PFSK-1 (cell line): ENCODE measurements around the gene HDAC4.

Experiments
- FOXP2 ChIP-seq: optimal IDR thresholded peaks from 2 replicates; pipeline ENCODE3; 2011; ENCODE audit warnings: borderline replicate concordance, control low read depth, inconsistent platforms; ENCODE audit not compliant: insufficient read depth; ENCODE audit errors: extremely low read length, extremely low read depth
- POLR2AphosphoS5 ChIP-seq: IDR thresholded peaks from 2 replicates; pipeline ENCODE4 v1.6.1; 2012; ENCODE audit warnings: low read depth, mild to moderate bottlenecking, control low read depth, low read length, moderate library complexity
- REST ChIP-seq, 2 experiments: IDR thresholded peaks; 2 replicates each; pipeline versions ENCODE4 v1.6.1 to v1.8.0; 2011 to 2012; ENCODE audit warnings: low read depth in 2 of 2, low read length in 2 of 2, control low read depth in 1 of 2, inconsistent platforms in 1 of 2, mild to moderate bottlenecking in 1 of 2, moderate library complexity in 1 of 2; ENCODE audit not compliant: insufficient read depth in 1 of 2
- SIN3A ChIP-seq: IDR thresholded peaks from 2 replicates; pipeline ENCODE4 v1.6.1; 2012; ENCODE audit warnings: mild to moderate bottlenecking, low read length, moderate library complexity, borderline replicate concordance; ENCODE audit not compliant: insufficient read depth
- TAF1 ChIP-seq: IDR thresholded peaks from 2 replicates; pipeline ENCODE4 v1.6.1; 2012; ENCODE audit warnings: low read length, control low read depth, borderline replicate concordance; ENCODE audit not compliant: insufficient read depth

Gene HDAC4

DNA sequence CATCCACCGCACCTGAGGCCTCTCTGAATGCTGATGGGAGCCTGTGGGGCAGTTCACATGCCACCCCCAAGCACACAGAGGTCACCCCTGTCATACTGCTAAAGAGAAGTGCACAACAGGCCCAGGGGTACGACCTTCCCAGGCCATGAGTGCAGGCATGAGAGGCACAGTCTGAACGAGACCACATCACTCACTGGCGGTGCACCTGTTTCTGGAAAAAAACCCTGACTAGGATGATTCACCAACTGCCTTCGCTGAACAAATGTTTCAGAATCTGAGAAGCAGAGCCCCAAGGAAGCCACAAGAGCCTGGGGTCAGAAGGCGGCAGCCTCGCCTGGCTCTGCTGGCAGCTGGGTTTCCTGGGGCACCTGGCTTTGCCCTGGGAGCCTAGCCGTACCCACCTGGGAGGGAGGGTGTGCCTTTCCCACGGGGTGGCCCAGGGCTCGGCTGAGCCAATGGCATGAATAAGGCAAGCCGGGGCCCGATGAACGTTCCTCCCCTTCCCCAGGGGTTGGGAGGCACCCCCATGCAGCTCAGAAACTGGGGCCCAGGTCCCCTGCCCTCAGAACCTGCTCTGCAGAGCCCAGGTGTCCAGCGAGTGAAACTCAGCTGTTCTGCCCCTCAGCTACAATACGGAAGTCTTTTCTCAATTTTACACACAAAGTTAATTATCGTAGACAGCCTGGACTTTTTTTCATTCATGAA is 73.8 kb downstream of the HDAC4 start:
- no peak for TF ChIP-seq TAF1
- TF ChIP-seq REST (IDR thresholded peaks at IDR 0.05; ENCODE audit: insufficient read depth in 1 of 2, low read depth in 2 of 2, low read length in 2 of 2): no peak
- no peak for TF ChIP-seq FOXP2
- no peak for TF ChIP-seq SIN3A
- no peak for TF ChIP-seq POLR2AphosphoS5

DNA sequence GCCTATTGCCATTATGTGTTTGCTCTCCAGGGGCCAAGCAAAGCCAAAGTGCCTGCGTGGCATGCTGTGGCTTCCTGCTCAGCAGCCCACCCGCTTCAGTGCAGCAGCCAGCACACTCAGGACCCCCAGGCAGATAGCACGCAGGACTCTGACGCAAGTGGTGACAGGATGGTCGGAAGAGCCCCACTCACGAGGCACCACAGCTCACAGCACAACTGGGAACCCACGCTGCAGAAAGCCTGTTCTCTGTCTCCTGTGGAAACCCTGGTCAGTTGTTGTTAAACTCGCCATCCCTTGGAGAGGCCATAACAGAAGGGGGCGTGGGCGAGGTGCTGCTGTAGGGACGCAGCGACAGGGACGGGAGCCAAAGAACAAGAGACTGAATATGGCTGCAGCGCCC is 76.4 kb downstream of the HDAC4 start:
- TF ChIP-seq SIN3A: no peak
- no peak for TF ChIP-seq POLR2AphosphoS5

DNA sequence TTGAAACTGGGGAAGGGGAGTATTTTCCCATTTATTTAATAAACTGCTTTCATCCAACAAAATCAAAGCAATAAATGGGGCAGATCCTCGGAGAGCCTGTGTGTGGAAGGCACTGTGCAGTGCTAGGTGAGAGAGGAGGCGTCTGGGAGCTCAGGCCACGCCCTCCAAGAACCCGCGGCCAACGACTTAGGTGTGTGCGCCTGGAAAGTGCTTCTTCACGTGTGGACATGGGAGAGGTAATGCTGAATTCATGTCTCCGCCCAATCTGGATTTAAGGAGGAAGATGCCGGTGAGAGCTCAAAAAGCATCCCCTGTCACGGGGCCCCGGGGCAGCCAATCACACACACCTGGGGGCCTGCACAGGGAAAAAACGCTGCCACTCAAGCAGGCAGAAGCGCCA is 77.4 kb downstream of the HDAC4 start:
- no peak for TF ChIP-seq FOXP2
- TF ChIP-seq SIN3A: no peak
- no peak for TF ChIP-seq REST (IDR thresholded peaks at IDR 0.05; ENCODE audit: insufficient read depth in 1 of 2, low read depth in 2 of 2, low read length in 2 of 2)
- TF ChIP-seq TAF1: no peak
- no peak for TF ChIP-seq POLR2AphosphoS5

GRCh38 chr2:239322416-239323086 is 78.3 kb downstream of the HDAC4 start:
- TF ChIP-seq POLR2AphosphoS5 (no peak), SIN3A (no peak), FOXP2 (no peak), REST (IDR thresholded peaks at IDR 0.05; ENCODE audit: insufficient read depth in 1 of 2, low read depth in 2 of 2, low read length in 2 of 2) (no peak), TAF1 (no peak)

DNA sequence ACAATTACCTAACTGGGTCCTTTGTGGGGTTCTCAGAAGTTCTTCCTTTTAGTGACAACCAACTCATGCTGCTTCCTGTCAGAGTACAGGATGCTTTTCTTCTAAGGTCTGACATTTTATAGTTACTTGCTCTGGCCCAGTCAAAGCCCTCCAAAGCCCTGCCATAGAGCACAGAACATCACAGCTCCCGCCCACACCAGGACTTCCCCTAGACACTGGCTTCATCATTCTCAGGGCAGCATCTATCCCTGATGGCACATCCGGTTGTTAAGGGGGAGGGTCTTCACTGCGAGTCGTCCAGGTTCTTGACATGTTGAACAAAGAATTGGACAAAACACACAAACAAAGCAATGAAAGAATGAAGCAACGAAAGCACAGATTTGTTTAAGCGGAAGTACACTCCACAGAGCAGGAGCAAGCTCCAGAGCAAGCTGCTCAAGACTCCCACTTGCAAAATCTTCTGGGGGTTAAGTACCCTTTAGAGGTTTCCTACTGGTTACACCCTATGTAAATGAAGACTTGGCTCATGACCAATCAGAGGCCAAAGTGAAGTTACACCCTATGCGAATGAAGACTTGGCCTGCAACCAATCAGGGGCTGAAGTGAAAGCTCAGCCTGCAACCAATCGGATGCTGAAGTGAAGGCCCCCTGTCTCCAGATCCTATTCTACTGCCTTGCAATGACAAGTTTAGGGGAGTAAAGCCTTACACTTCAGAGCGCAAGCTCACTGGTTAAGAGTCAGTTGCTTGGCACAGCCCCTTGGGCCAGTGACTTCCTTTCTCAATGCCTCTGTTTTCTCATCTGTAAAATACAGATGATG is 79.0 kb downstream of the HDAC4 start:
- TF ChIP-seq TAF1 (no peak), FOXP2 (no peak), POLR2AphosphoS5 (no peak), REST (IDR thresholded peaks at IDR 0.05; ENCODE audit: insufficient read depth in 1 of 2, low read depth in 2 of 2, low read length in 2 of 2) (no peak), SIN3A (no peak)
